ENCODE measurements around the gene ECE1. TPM values are rescaled to one million over a fixed set of nuclear protein-coding genes. Genes with fewer than 3 reads are reported as not detected.

The ECE1 gene
- total and polyA plus RNA-seq, 3 donors from 2014 or later: 66.1 to 101 (median 96.4) TPM

DNA sequence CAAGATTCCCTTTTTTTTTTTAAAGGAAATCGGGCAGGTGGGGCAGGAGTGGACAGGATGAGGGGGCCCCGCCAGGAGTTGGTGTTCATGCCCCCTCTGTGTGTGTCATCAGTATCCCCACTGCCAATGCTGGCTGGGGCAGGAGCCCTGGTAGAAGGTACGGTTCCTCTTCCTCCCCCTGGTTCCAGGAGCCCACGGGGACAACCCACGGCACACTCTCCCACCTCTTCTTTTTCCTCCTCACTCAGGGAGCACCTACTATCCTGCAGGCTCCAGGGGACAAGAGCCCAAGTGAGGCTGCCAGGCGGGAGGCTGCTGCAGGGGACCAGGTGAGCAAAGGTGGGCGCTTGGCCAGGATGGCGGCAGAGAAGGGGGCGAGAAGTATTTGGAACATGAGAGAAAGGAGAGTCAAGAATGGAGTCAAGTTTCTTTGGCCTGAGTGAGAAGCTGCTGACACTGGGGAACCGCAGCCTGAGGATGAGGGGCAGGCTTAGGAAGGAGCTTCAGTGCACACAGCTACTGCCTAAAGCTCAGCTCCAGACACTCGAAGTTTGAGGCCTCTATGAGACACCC, 26.5 kb downstream of the ECE1 start:
- intact Hi-C loops (cut with DNase I; ENCODE audit: low total_unique reads): loop anchor here (5.0 kb wide), 1 partner anchor 69 kb away; no protein-coding TSS in a partner anchor
- 76 to 77% methylated on average over 11 of the region's 11 CpGs for WGBS, 2 donors
- no peaks in the 10 kb centered on the region for H3K27me3 ChIP-seq
- peak overlapping the region; percentile 86 to 92 for H3K27ac ChIP-seq
- H3K36me3 ChIP-seq (ENCODE audit: low read depth, missing control alignments): no peaks in the 10 kb centered on the region
- TF ChIP-seq, protein P1, sequence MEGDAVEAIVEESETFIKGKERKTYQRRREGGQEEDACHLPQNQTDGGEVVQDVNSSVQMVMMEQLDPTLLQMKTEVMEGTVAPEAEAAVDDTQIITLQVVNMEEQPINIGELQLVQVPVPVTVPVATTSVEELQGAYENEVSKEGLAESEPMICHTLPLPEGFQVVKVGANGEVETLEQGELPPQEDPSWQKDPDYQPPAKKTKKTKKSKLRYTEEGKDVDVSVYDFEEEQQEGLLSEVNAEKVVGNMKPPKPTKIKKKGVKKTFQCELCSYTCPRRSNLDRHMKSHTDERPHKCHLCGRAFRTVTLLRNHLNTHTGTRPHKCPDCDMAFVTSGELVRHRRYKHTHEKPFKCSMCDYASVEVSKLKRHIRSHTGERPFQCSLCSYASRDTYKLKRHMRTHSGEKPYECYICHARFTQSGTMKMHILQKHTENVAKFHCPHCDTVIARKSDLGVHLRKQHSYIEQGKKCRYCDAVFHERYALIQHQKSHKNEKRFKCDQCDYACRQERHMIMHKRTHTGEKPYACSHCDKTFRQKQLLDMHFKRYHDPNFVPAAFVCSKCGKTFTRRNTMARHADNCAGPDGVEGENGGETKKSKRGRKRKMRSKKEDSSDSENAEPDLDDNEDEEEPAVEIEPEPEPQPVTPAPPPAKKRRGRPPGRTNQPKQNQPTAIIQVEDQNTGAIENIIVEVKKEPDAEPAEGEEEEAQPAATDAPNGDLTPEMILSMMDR (IDR thresholded peaks at IDR 0.05): no peak
- TF ChIP-seq POLR2A (IDR thresholded peaks at IDR 0.05): no peak
- no peaks in the 10 kb centered on the region for H3K9me3 ChIP-seq
- no peak overlapping the region for H3K4me3 ChIP-seq
- peaks cover 65% of the 10 kb centered on the region for H3K4me1 ChIP-seq
- DNase-seq: no peak

- 49 to 80% methylated on average over 10 of the region's 10 CpGs for WGBS, 2 donors
- no peak overlapping the region for H3K4me3 ChIP-seq
- peaks cover 58% of the 10 kb centered on the region for H3K4me1 ChIP-seq
- H3K27me3 ChIP-seq: no peaks in the 10 kb centered on the region
- H3K9me3 ChIP-seq: no peaks in the 10 kb centered on the region
- peak overlapping the region; percentile 86 to 92 for H3K27ac ChIP-seq
- H3K36me3 ChIP-seq (ENCODE audit: low read depth, missing control alignments): no peaks in the 10 kb centered on the region
- intact Hi-C loops (cut with DNase I; ENCODE audit: low total_unique reads): loop anchor here (5.0 kb wide), 1 partner anchor 69 kb away; no protein-coding TSS in a partner anchor
- no peak for DNase-seq
- no peak for TF ChIP-seq POLR2A (IDR thresholded peaks at IDR 0.05)
- TF ChIP-seq, protein P1 (IDR thresholded peaks at IDR 0.05): no peak
Observed at GRCh38 chr1:21263052-21263429, 27.2 kb downstream of the ECE1 start.

- 20 to 48% methylated on average over 21 to 23 of the region's 23 CpGs for WGBS, 2 donors
- intact Hi-C loops (cut with DNase I; ENCODE audit: low total_unique reads): loop anchor here (5.0 kb wide), 1 partner anchor 70 kb away; no protein-coding TSS in a partner anchor
- H3K27me3 ChIP-seq: no peaks in the 10 kb centered on the region
- H3K4me1 ChIP-seq: peaks cover 52% of the 10 kb centered on the region
- no peak overlapping the region for H3K4me3 ChIP-seq
- DNase-seq: peak; percentile 94
- TF ChIP-seq, protein P1 (IDR thresholded peaks at IDR 0.05): no peak
- TF ChIP-seq POLR2A (IDR thresholded peaks at IDR 0.05): no peak
- H3K27ac ChIP-seq: peak overlapping the region; percentile 86 to 92
- no peaks in the 10 kb centered on the region for H3K36me3 ChIP-seq (ENCODE audit: low read depth, missing control alignments)
- H3K9me3 ChIP-seq: no peaks in the 10 kb centered on the region
Observed at GRCh38 chr1:21262293-21263051, 27.8 kb downstream of the ECE1 start.

DNA sequence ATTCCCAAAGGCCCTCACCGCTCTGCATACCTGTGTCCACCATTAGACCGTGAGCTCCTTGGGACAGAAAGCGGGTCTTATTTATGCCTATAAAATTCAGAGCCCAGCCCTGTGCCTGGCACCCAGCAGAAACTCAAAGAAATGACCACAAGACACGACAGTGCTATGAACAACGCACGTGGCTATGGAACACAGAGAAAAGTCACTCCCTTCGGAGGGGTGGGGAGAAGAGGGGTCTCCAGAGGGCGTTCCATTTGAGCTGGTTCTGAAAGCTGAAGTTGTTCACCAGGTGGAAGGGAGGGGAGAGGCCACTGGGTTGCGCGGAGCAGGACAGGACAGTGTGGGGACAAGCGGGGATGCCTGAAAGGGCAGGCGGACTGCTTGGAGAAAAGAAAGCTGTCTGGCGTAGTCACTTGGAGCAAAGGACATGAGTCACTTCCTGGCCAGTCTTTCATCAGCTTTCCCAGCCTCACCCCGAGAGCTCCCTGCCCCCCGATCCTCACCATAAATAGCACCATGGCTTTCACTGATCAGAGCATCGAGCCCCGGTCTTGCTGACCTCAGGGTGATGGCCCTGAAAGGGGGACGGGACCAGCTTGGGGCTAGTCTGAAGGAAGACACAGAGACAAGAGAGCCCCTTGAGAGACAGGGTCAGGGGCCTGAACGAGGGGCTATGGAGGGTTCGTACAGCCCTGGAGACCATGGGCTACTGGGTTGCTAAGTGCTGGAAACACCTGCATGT, 28.5 kb downstream of the ECE1 start:
- H3K27ac ChIP-seq: peak overlapping the region; percentile 86 to 92
- no peak for TF ChIP-seq POLR2A (IDR thresholded peaks at IDR 0.05)
- TF ChIP-seq, protein P1 (IDR thresholded peaks at IDR 0.05): no peak
- H3K9me3 ChIP-seq: no peaks in the 10 kb centered on the region
- DNase-seq: peak; percentile 52
- no peaks in the 10 kb centered on the region for H3K36me3 ChIP-seq (ENCODE audit: low read depth, missing control alignments)
- intact Hi-C loops (cut with DNase I; ENCODE audit: low total_unique reads): loop anchor here (5.0 kb wide), 1 partner anchor 71 kb away; no protein-coding TSS in a partner anchor
- 46% methylated on average over 19 to 20 of the region's 20 CpGs for WGBS, 2 donors
- peaks cover 51% of the 10 kb centered on the region for H3K4me1 ChIP-seq
- H3K4me3 ChIP-seq: no peak overlapping the region
- no peaks in the 10 kb centered on the region for H3K27me3 ChIP-seq
